ENCODE measurements around the gene TMIGD3.
A peak's percentile ranks its signal among the peaks of the same experiment; 100 is the strongest.

TMIGD3 gene

GRCh38 chr1:111474521-111474920 lies 28.9 kb downstream of the TMIGD3 start:
- DNase-seq: no peak

GRCh38 chr1:111474106-111474505 lies 29.3 kb downstream of the TMIGD3 start:
- DNase-seq: no peak

- no peak for DNase-seq
These were observed 31.9 kb downstream of the TMIGD3 start for GRCh38 chr1:111471538-111471937.

- DNase-seq: no peak
These were observed 32.4 kb downstream of the TMIGD3 start for GRCh38 chr1:111471012-111471411.

- no peak for DNase-seq
These were observed 32.8 kb downstream of the TMIGD3 start for GRCh38 chr1:111470596-111470995.

GRCh38 chr1:111469539-111469938 lies 33.9 kb downstream of the TMIGD3 start:
- DNase-seq: no peak

GRCh38 chr1:111468717-111469100 lies 34.7 kb downstream of the TMIGD3 start:
- no peak for DNase-seq

GRCh38 chr1:111467865-111468716 lies 35.3 kb downstream of the TMIGD3 start:
- DNase-seq: no peak

GRCh38 chr1:111466480-111466879 lies 37.0 kb downstream of the TMIGD3 start:
- DNase-seq: no peak

GRCh38 chr1:111465754-111466153 lies 37.7 kb downstream of the TMIGD3 start:
- no peak for DNase-seq

GRCh38 chr1:111463029-111463683 lies 40.3 kb downstream of the TMIGD3 start:
- DNase-seq: no peak

- no peak for DNase-seq
These were observed 40.9 kb downstream of the TMIGD3 start for GRCh38 chr1:111462370-111463028.

GRCh38 chr1:111461765-111462164 lies 41.7 kb downstream of the TMIGD3 start:
- DNase-seq: no peak

GRCh38 chr1:111455642-111456031 lies 47.8 kb downstream of the TMIGD3 start:
- DNase-seq: no peak

GRCh38 chr1:111454859-111455641 lies 48.4 kb downstream of the TMIGD3 start:
- DNase-seq: no peak

GRCh38 chr1:111453706-111454105 lies 49.7 kb downstream of the TMIGD3 start:
- DNase-seq: no peak

GRCh38 chr1:111452581-111452980 lies 50.9 kb downstream of the TMIGD3 start:
- no peak for DNase-seq

- no peak for DNase-seq
These were observed 53.2 kb downstream of the TMIGD3 start for GRCh38 chr1:111450185-111450584.

- no peak for DNase-seq
These were observed 53.8 kb downstream of the TMIGD3 start for GRCh38 chr1:111449703-111450017.

GRCh38 chr1:111448918-111449702 lies 54.3 kb downstream of the TMIGD3 start, which contains the start of the genes ATP5PB and WDR77:
ATP5PB (plus strand) TSS chr1:111449464; CDS start chr1:111449542, 78 bp downstream.
WDR77 (minus strand) TSS chr1:111449256; CDS start chr1:111449169, 87 bp downstream.
- DNase-seq: peak; percentile 92 to 99

GRCh38 chr1:111448482-111448917 lies 54.9 kb downstream of the TMIGD3 start:
- no peak for DNase-seq
